ENCODE measurements around the gene DNAJB12.

- no peak for TF ChIP-seq ZNF274 (IDR thresholded peaks at IDR 0.05; ENCODE audit: low read depth, low read length)
- no peak for TF ChIP-seq YY1 (IDR thresholded peaks at IDR 0.05; ENCODE audit: insufficient read depth, insufficient read length)
- no peak for TF ChIP-seq SUZ12 (IDR thresholded peaks at IDR 0.05; ENCODE audit: extremely low read depth, insufficient read depth, insufficient read length)
Observed at GRCh38 chr10:72328829-72329204, 25.9 kb downstream of the DNAJB12 start.
